Fibroblast of lung (primary cell): Measurements from ENCODE around the gene CALN1. TPM values are rescaled to one million over a fixed set of nuclear protein-coding genes. Genes with fewer than 3 reads are reported as not detected.

Experiments used
- DNase-seq, 2 donors: peaks; one replicate each; pipeline versions ENCODE4 v3.0.0 to v3.0.0-alpha.2; 2010; ENCODE audit warnings: low read depth in 2 of 2
- H2AFZ ChIP-seq: 2 replicates; pipeline ENCODE4 v1.5.1; 2012; ENCODE audit warnings: low read length, control low read depth, inconsistent platforms
- H3K27ac ChIP-seq: 2 replicates; pipeline ENCODE4 v1.5.1; 2011; ENCODE audit warnings: low read length, control low read depth; ENCODE audit not compliant: insufficient read depth
- H3K27me3 ChIP-seq: 2 replicates; pipeline ENCODE4 v1.5.1; 2011; ENCODE audit warnings: mild to moderate bottlenecking, low read length; ENCODE audit not compliant: control insufficient read depth, insufficient read depth
- H3K36me3 ChIP-seq: 2 replicates; pipeline ENCODE4 v1.5.1; 2011; ENCODE audit warnings: low read length; ENCODE audit not compliant: control insufficient read depth, insufficient read depth
- H3K4me1 ChIP-seq: 2 replicates; pipeline ENCODE4 v1.5.1; 2011; ENCODE audit warnings: low read length; ENCODE audit not compliant: control insufficient read depth, insufficient read depth; ENCODE audit errors: extremely low read depth
- H3K4me2 ChIP-seq: 2 replicates; pipeline ENCODE4 v1.5.1; 2011; ENCODE audit warnings: low read length, control low read depth; ENCODE audit not compliant: insufficient read depth; ENCODE audit errors: extremely low read depth
- H3K4me3 ChIP-seq, 4 experiments: fragments of 200-600 bp in 1 of 4; sonication (generic) in 1 of 4; replicated peaks in 1 of 4; 2 replicates each; pipeline ENCODE4 v1.5.1; 2011 to 2016; ENCODE audit warnings: low read length in 4 of 4, low read depth in 3 of 4, mild to moderate bottlenecking in 3 of 4, control low read depth in 2 of 4, inconsistent platforms in 1 of 4, mixed read lengths in 1 of 4; ENCODE audit not compliant: insufficient read depth in 1 of 4; ENCODE audit errors: control extremely low read depth in 1 of 4
- H3K79me2 ChIP-seq: 2 replicates; pipeline ENCODE4 v1.5.1; 2012; ENCODE audit warnings: mild to moderate bottlenecking, low read length, inconsistent platforms; ENCODE audit not compliant: control insufficient read depth, insufficient read depth
- H3K9ac ChIP-seq: 2 replicates; pipeline ENCODE4 v1.5.1; 2011; ENCODE audit warnings: mild to moderate bottlenecking, low read length, control low read depth; ENCODE audit not compliant: insufficient read depth
- H3K9me3 ChIP-seq: 2 replicates; pipeline ENCODE4 v1.5.1; 2012; ENCODE audit warnings: low read depth, low read length; ENCODE audit not compliant: control insufficient read depth, insufficient read depth
- H4K20me1 ChIP-seq: 2 replicates; pipeline ENCODE4 v1.5.1; 2011; ENCODE audit warnings: low read length; ENCODE audit not compliant: control insufficient read depth, insufficient read depth; ENCODE audit errors: extremely low read depth
- EZH2 ChIP-seq: IDR thresholded peaks from 2 replicates; pipeline ENCODE4 v1.5.1; 2012; ENCODE audit warnings: low read length, control low read depth, mild to moderate bottlenecking; ENCODE audit errors: missing control alignments
- polyA plus RNA-seq, 2 donors: library from polyadenylated mRNA; depleted of rRNA in 1 of 2; stranded (reverse) in 1 of 2; unstranded in 1 of 2; fragments of >200 nt; gene quantifications; 2 replicates each; pipeline ENCODE4 v1.2.1, GENCODE V29; 2011 to 2012; ENCODE audit warnings: missing spikeins in 1 of 2
- total RNA-seq: library from RNA; depleted of rRNA; stranded (reverse); fragments of >200 nt; gene quantifications from 2 replicates; pipeline ENCODE4 v1.2.1, GENCODE V29; 2014
- TF ChIP-seq, protein P1 (sequence below), 2 donors: IDR thresholded peaks in 1 of 2; conservative IDR thresholded peaks in 1 of 2; 1 replicate in 1 of 2; 2 replicates in 1 of 2; pipeline ENCODE4 v1.5.1; 2011 to 2012; ENCODE audit warnings: low read length in 2 of 2, control low read depth in 1 of 2, inconsistent platforms in 1 of 2, low read depth in 1 of 2, mild to moderate bottlenecking in 1 of 2

CALN1 gene
- total and polyA plus RNA-seq, 2 donors (not counting 1 experiment from before 2014, with no cell fraction given), result not detected

DNA sequence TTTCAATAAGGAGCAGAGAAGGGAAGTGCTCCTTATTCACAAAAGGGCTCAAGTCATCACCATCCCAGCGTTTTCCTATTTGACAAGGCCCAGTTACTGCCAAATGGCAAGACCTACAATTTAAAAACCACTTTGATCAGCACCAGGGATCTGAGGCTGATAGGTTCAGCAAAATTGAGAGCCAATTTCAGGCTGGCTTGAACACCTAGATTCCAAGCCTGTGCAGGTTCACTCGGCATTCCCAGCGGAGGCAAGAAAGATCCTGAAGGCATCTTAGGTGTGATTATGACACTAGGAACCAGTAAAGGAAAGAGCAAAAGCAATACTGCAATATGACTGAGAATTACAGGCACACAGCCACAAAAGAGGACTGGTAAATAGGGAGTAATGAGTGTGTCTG, 441.4 kb downstream of the CALN1 start:
- Histone ChIP-seq H3K79me2 (no peaks in the 10 kb centered on the region), H2AFZ (no peak overlapping the region), H3K4me3 (no peak overlapping the region), H3K27ac (no peak overlapping the region), H3K9me3 (no peaks in the 10 kb centered on the region), H3K4me1 (no peaks in the 10 kb centered on the region), H3K9ac (no peak overlapping the region), H4K20me1 (no peaks in the 10 kb centered on the region), H3K27me3 (no peaks in the 10 kb centered on the region), H3K36me3 (no peaks in the 10 kb centered on the region), H3K4me2 (no peak overlapping the region)
- no peak for DNase-seq
- TF ChIP-seq, protein P1, sequence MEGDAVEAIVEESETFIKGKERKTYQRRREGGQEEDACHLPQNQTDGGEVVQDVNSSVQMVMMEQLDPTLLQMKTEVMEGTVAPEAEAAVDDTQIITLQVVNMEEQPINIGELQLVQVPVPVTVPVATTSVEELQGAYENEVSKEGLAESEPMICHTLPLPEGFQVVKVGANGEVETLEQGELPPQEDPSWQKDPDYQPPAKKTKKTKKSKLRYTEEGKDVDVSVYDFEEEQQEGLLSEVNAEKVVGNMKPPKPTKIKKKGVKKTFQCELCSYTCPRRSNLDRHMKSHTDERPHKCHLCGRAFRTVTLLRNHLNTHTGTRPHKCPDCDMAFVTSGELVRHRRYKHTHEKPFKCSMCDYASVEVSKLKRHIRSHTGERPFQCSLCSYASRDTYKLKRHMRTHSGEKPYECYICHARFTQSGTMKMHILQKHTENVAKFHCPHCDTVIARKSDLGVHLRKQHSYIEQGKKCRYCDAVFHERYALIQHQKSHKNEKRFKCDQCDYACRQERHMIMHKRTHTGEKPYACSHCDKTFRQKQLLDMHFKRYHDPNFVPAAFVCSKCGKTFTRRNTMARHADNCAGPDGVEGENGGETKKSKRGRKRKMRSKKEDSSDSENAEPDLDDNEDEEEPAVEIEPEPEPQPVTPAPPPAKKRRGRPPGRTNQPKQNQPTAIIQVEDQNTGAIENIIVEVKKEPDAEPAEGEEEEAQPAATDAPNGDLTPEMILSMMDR (conservative IDR thresholded peaks at IDR 0.05 in 1 of 2, IDR thresholded peaks at IDR 0.05 in 1 of 2; ENCODE audit: low read depth in 1 of 2, low read length in 2 of 2), result no peak
- TF ChIP-seq EZH2, result no peak

DNA sequence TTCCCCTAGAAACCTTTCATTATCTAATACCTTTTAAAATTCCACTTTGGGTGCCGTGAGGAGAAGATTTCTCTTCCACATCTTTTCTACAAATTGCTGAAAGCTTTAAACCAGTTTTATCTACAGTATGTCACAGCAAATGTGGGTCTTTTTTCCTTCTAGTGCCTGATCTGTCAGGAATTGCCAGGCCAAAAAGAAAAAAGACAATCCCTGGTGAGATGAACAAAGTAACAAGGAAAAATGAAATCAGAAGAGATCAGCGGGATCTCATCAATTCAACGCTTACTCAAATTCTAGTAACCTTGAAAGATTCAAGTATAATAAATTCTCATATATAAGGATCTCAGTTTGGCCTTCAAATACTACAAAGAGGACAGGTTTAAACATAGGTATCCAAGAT, 449.5 kb downstream of the CALN1 start:
- Histone ChIP-seq H3K27ac (no peak overlapping the region), H3K36me3 (no peaks in the 10 kb centered on the region)
- no peak for TF ChIP-seq EZH2
- TF ChIP-seq, protein P1 (conservative IDR thresholded peaks at IDR 0.05 in 1 of 2, IDR thresholded peaks at IDR 0.05 in 1 of 2; ENCODE audit: low read depth in 1 of 2, low read length in 2 of 2), result no peak

DNA sequence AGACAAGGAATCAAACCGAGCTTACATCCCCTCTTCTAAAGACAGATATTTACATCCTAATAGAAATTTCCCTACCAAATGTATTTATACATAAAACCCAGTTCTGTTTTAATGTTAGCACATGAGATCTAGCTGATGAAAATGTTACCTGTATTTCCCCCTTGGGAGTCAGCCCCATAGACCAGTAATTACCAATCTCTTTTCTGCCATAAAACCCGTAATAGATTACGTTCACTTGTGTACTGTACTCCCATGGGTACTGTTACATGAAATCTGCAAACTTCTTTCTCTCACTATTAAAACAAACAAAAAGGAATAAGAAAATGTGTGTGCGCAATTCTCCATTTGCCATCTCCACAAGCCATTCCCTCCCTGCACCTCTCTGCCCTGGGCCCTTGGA, 450.9 kb downstream of the CALN1 start:
- Histone ChIP-seq H3K27ac (no peak overlapping the region), H3K79me2 (no peaks in the 10 kb centered on the region), H2AFZ (no peak overlapping the region), H4K20me1 (no peaks in the 10 kb centered on the region), H3K9ac (no peak overlapping the region), H3K4me1 (no peaks in the 10 kb centered on the region), H3K27me3 (no peaks in the 10 kb centered on the region), H3K4me2 (no peak overlapping the region), H3K36me3 (no peaks in the 10 kb centered on the region), H3K9me3 (no peaks in the 10 kb centered on the region), H3K4me3 (no peak overlapping the region)
- TF ChIP-seq, protein P1 (conservative IDR thresholded peaks at IDR 0.05 in 1 of 2, IDR thresholded peaks at IDR 0.05 in 1 of 2; ENCODE audit: low read depth in 1 of 2, low read length in 2 of 2), result no peak
- TF ChIP-seq EZH2, result no peak
- DNase-seq, result no peak

More for the DNA sequence above, 449.5 kb downstream of the CALN1 start:
- Histone ChIP-seq H2AFZ (no peak overlapping the region), H3K9me3 (no peaks in the 10 kb centered on the region), H3K4me2 (no peak overlapping the region), H3K9ac (no peak overlapping the region), H3K4me1 (no peaks in the 10 kb centered on the region), H3K4me3 (no peak overlapping the region), H3K79me2 (no peaks in the 10 kb centered on the region), H3K27me3 (no peaks in the 10 kb centered on the region), H4K20me1 (no peaks in the 10 kb centered on the region)
- DNase-seq, result no peak
